Measurements from ENCODE around the gene LRIT2.
"Not testable (repeated sequence)": the region's sequence is repeated elsewhere in the genome, so short reads cannot be mapped to it uniquely, and the experiment has no call there.

The LRIT2 gene

DNA sequence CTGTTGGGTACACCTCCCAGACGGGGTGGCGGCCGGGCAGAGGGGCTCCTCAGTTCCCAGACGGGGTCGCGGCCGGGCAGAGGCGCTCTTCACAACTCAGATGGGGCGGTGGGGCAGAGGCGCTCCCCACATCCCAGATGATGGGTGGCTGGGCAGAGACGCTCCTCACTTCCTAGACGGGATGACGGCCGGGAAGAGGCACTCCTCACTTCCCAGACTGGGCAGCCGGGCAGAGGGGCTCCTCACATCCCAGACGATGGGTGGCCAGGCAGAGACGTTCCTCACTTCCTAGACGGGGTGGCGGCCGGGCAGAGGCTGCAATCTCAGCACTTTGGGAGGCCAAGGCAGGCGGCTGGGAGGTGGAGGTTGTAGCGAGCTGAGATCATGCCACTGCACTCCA lies 45.0 kb downstream of the LRIT2 start:
- not testable (repeated sequence) for DNase-seq

DNA sequence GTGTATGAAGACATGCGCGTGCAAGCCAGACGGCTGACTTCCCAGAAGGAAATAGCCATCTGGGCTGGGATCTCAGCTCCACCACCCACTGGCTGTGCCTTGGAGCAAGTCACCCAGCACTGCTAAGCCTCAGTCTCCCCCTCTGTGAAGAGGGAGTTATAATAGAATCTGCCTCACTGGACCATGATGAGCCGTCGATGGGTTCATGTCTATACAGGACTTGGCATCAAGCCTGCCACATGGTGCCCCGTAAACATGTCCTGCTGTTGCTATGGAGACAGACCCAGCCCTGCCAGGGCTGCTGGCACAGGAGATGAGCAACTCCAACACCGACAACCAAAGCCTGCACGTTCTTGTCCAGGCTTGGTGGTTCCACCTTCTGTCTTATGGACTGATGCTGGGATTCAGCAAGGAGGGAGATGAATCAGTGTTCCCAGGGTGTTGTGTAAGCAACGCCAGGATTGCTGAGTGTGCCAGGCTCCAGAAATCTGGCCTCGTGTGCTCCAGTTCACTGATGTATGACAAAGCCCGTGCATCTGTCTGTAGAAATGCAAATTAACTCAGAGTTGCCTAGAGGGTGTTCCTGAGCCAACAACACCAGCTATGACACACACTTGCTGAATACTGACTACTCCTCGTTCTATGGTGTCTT lies 46.2 kb downstream of the LRIT2 start:
- peak; percentile 41 for DNase-seq

DNA sequence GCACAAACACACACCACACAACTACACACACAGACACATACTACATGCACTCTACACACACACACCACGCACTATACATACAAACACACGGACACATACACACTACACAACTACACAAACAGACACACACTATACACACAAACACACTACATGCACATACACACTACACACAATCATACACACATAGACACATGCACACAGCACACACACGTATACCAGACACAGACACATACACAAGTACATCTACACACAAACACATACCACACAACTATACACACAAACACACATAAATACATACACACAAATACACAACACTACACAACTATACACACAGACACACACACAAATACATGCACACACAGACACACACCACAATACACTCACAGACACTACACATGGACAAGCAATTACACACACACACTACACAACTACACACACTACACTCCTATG lies 47.2 kb downstream of the LRIT2 start:
- DNase-seq, result no peak

DNA sequence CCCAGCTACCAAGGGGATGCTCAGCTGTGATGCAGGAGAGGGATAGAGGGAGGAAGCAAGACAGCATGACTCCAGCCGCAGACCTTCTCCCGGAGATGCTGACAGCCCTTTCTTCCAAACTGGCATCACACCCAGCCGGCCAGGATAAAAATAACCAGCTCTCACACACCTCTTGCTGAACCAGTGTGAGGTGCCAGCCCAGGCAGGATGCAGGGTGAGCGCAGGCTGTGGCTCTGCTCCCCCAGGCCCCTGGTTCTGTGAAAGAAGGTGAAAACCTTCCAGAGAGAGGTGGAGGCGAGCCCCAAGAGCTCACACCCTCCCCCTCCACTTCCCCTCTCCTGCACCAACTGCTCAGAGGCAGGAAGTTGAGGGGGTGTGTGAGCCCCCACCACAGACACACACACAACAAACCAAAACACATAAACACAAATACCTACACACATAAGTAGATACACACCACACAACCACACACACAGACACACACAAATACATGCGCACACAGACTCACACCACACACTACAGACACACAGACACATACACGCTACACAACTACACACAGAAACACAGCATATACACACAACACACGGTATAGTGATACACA lies 47.7 kb downstream of the LRIT2 start:
- peak; percentile 70 for DNase-seq

GRCh38 chr10:84176836-84177474 lies 48.4 kb downstream of the LRIT2 start:
- no peak for DNase-seq

- DNase-seq, result no peak
Measured at GRCh38 chr10:84176351-84176750, 49.0 kb downstream of the LRIT2 start.

GRCh38 chr10:84175436-84175835 lies 49.9 kb downstream of the LRIT2 start:
- no peak for DNase-seq

DNA sequence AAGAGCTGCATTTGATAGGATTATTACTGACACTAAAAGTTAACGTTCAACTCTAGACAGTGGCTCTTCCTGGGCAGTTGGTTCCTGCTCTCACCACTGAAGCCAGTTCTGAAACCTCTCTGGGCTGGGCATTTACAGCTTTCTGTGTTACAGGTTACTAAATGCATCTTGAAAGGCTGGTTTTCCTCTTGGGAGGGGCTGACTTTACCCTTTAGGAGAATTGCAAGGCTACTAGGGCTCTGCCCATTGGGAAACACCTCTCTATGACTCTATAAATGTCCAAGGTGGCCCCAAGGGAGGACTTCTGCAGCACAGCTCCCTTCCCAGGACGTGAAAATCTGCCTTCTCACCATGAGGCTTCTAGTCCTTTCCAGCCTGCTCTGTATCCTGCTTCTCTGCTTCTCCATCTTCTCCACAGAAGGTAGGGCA lies 51.8 kb downstream of the LRIT2 start, which contains the start of gene GPR15LG:
Gene GPR15LG, plus strand, starts transcription at position 301 of the 429 bp plus-strand sequence. Its CDS starts 51 bp downstream, at position 352.
- DNase-seq, result no peak

DNA sequence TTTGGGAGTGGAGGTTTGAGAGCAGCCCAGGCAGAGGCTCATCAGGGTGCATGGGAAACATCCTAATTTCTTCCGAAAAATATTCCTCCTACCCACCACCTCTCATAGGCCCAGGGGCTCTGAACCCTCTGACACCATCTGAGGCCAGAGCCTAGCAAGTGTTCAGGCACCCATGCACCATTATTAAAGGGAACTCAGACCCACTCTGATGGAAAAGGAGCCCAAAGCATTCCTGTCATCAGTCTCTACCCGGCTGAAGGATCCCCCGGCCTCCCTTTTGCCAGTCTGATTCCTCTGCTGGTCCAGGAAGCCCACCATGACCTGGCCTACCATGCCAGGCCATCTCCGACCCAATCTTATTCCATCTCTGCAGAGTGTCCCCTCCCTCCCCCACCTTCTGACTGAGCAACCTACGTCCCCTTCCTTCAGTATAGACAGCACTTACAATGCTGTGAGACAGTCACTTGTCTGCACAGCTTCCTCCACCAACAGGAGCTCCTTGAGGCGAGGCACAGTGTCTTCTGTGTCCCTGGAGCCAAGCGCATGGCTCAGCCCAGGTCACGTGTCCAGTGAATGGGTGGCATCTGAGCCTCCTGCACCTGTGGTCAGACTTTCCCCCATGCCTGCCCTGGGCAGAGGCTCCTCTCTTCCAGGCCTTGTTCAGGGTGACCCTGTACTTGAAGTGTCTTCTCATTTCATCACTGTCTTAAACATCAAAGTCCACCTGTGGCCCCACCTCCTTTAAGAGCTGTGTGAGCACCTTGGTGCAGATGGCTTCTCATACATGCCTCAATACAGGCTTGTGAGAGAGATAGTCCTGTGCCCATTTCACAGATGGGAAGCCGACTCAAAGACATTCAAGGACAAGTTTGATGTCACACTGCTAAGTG lies 52.6 kb downstream of the LRIT2 start:
- DNase-seq, result no peak

DNA sequence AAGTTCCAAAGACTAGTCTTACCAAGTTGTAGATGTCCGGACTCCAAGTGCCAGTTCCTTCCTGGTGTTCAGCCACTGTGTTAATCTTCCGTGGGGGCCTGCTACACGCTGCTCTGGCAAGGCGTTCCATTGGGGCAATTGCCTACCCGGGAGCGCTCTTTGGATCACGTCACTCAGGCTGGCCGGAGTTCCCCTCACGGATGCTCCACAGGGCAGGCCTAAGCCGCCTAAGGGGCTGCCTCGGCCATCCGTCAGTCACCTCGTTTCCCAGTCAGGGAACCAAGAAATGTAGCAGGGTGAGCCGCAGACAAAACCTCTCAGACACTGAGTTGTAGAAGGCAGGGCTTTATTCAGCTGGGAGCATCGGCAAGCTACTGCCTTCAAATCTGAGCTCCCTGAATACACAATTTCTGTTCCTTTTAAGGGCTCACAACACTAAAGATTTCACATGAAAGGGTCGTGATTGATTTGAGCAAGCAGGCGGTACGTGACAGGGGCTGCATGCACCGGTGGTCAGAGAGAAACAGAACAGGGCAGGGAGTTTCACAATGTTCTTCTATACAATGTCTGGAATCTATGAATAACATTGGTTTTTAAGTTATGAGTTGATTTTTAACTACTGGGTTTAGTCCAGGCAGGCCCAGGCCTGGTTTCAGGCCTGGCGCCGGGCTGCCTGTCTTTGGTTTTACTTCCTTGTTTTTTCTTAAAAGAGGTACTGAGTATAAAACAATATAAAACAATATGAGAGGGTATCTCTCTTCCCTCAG lies 53.5 kb downstream of the LRIT2 start:
- DNase-seq, result not testable (repeated sequence)

DNA sequence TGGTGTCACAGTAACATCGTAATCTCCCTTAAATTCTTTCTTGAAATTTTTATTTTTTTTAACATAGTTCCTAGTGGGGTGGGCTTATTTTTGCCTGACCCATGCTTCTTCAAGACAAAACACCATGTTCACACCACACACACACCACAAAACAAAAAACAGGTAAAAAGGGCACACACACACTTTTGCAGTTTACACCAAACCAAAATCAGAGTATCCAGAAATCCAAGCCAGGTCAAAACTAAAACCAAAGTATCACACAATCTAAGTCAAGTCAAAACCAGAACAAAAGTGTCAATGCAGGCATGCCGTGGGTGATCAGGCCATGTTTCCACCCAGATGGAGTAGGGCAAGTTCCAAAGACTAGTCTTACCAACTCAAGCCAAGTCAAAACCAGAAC lies 54.1 kb downstream of the LRIT2 start:
- DNase-seq, result not testable (repeated sequence)

Data from CD4-positive, alpha-beta T cell treated with Interleukin-21 for 1 hour (primary cell).